GM19438 (cell line): ENCODE data around the gene BRF1.
"Not testable (repeated sequence)": the region's sequence is repeated elsewhere in the genome, so short reads cannot be mapped to it uniquely, and the experiment has no call there.

Experiments
- ATAC-seq: cut with Tn5 transposase; IDR thresholded peaks from one replicate; pipeline ENCODE4 v1.9.1; 2021; ENCODE audit warnings: low read depth; ENCODE audit not compliant: unreplicated experiment

The BRF1 gene

GRCh38 chr14:105300542-105301102 lies at the start of gene BRF1:
Gene BRF1, minus strand, starts transcription at chr14:105301001. Its CDS starts 372 bp downstream, at chr14:105300629.
- ATAC-seq = peak; percentile 78

GRCh38 chr14:105349992-105350391 lies 49.2 kb upstream of the BRF1 start:
- no peak for ATAC-seq

GRCh38 chr14:105348945-105349699 lies 48.3 kb upstream of the BRF1 start:
- no peak for ATAC-seq

- ATAC-seq = no peak
Observed at GRCh38 chr14:105348169-105348944, 47.6 kb upstream of the BRF1 start.

GRCh38 chr14:105347587-105347968 lies 46.8 kb upstream of the BRF1 start:
- no peak for ATAC-seq

- ATAC-seq = no peak
Observed at GRCh38 chr14:105346876-105347586, 46.2 kb upstream of the BRF1 start.

- ATAC-seq = no peak
Observed at GRCh38 chr14:105346200-105346533, 45.4 kb upstream of the BRF1 start.

- no peak for ATAC-seq
Observed at GRCh38 chr14:105343194-105343593, 42.4 kb upstream of the BRF1 start.

- ATAC-seq = no peak
Observed at GRCh38 chr14:105340821-105341733, 40.3 kb upstream of the BRF1 start.

- ATAC-seq = no peak
Observed at GRCh38 chr14:105337966-105338741, 37.4 kb upstream of the BRF1 start.

- no peak for ATAC-seq
Observed at GRCh38 chr14:105337433-105337832, 36.6 kb upstream of the BRF1 start.

GRCh38 chr14:105336477-105337287 lies 35.9 kb upstream of the BRF1 start:
- no peak for ATAC-seq

GRCh38 chr14:105335735-105336476 lies 35.1 kb upstream of the BRF1 start:
- no peak for ATAC-seq

- not testable (repeated sequence) for ATAC-seq
Observed at GRCh38 chr14:105335231-105335542, 34.4 kb upstream of the BRF1 start.

- ATAC-seq = no peak
Observed at GRCh38 chr14:105334383-105335230, 33.8 kb upstream of the BRF1 start.

- ATAC-seq = no peak
Observed at GRCh38 chr14:105333613-105334364, 33.0 kb upstream of the BRF1 start.
